Measurements from ENCODE around the gene ITIH4. TPM values are rescaled to one million over a fixed set of nuclear protein-coding genes. Genes with fewer than 3 reads are reported as not detected.

ITIH4 gene
- total RNA-seq, 2 experiments from 2014 or later = 35.8 to 40.4 TPM

- Histone ChIP-seq H3K4me1 (ENCODE audit: insufficient read depth, low read length) (peaks cover 13% of the 10 kb centered on the region), H3K4me3 (ENCODE audit: low read length) (no peak overlapping the region), H3K27me3 (ENCODE audit: control insufficient read depth in 1 of 2, insufficient read depth in 2 of 2, low read length in 2 of 2) (no peaks in the 10 kb centered on the region), H3K27ac (ENCODE audit: low read depth in 1 of 2, low read length in 2 of 2) (no peak overlapping the region), H3K9me3 (ENCODE audit: control insufficient read depth in 1 of 2, insufficient read depth in 1 of 2, low read length in 2 of 2) (no peaks in the 10 kb centered on the region), H3K36me3 (ENCODE audit: insufficient read depth, low read length) (peaks cover 56% of the 10 kb centered on the region)
- CTCF ChIA-PET = no interaction called here
- intact Hi-C loops (cut with DNase I, micrococcal nuclease) = no loop called here
- H3K27ac Mint-ChIP-seq = no peak overlapping the region
- H3K36me3 Mint-ChIP-seq (ENCODE audit: low read depth) = peaks cover 59% of the 10 kb centered on the region
- H3K4me1 Mint-ChIP-seq (ENCODE audit: low read depth) = peaks cover 24% of the 10 kb centered on the region
- H3K27me3 Mint-ChIP-seq = no peaks in the 10 kb centered on the region
- no peak overlapping the region for H3K4me3 Mint-ChIP-seq
- ATAC-seq (ENCODE audit: poor library complexity) (no peak), DNase-seq (no peak)
- no peaks in the 10 kb centered on the region for H3K9me3 Mint-ChIP-seq
- no peak for TF ChIP-seq CTCF (IDR thresholded peaks at IDR 0.05)
- POLR2A ChIA-PET = no interaction called here
Measured at GRCh38 chr3:52843108-52843865, 12.8 kb upstream of the ITIH4 start.

- H3K4me1 Mint-ChIP-seq (ENCODE audit: low read depth) = peaks cover 33% of the 10 kb centered on the region
- intact Hi-C loops (cut with DNase I, micrococcal nuclease) = no loop called here
- Histone ChIP-seq H3K27me3 (ENCODE audit: control insufficient read depth in 1 of 2, insufficient read depth in 2 of 2, low read length in 2 of 2) (no peaks in the 10 kb centered on the region), H3K36me3 (ENCODE audit: insufficient read depth, low read length) (peaks cover 49% of the 10 kb centered on the region), H3K4me3 (ENCODE audit: low read length) (no peak overlapping the region), H3K9me3 (ENCODE audit: control insufficient read depth in 1 of 2, insufficient read depth in 1 of 2, low read length in 2 of 2) (no peaks in the 10 kb centered on the region), H3K27ac (ENCODE audit: low read depth in 1 of 2, low read length in 2 of 2) (no peak overlapping the region), H3K4me1 (ENCODE audit: insufficient read depth, low read length) (peaks cover 21% of the 10 kb centered on the region)
- CTCF ChIA-PET = no interaction called here
- TF ChIP-seq CTCF (IDR thresholded peaks at IDR 0.05) = no peak
- POLR2A ChIA-PET = no interaction called here
- ATAC-seq (ENCODE audit: poor library complexity) = no peak
- no peaks in the 10 kb centered on the region for H3K27me3 Mint-ChIP-seq
- H3K4me3 Mint-ChIP-seq = no peak overlapping the region
- no peak overlapping the region for H3K27ac Mint-ChIP-seq
- peaks cover 59% of the 10 kb centered on the region for H3K36me3 Mint-ChIP-seq (ENCODE audit: low read depth)
- no peaks in the 10 kb centered on the region for H3K9me3 Mint-ChIP-seq
- DNase-seq = no peak
Measured at GRCh38 chr3:52842424-52842823, 12.0 kb upstream of the ITIH4 start.

- DNase-seq = no peak
- Histone ChIP-seq H3K27ac (ENCODE audit: low read depth in 1 of 2, low read length in 2 of 2) (no peak overlapping the region), H3K4me3 (ENCODE audit: low read length) (no peak overlapping the region), H3K36me3 (ENCODE audit: insufficient read depth, low read length) (peaks cover 49% of the 10 kb centered on the region), H3K27me3 (ENCODE audit: control insufficient read depth in 1 of 2, insufficient read depth in 2 of 2, low read length in 2 of 2) (no peaks in the 10 kb centered on the region), H3K4me1 (ENCODE audit: insufficient read depth, low read length) (peaks cover 21% of the 10 kb centered on the region), H3K9me3 (ENCODE audit: control insufficient read depth in 1 of 2, insufficient read depth in 1 of 2, low read length in 2 of 2) (no peaks in the 10 kb centered on the region)
- Mint-ChIP-seq H3K4me3 (no peak overlapping the region), H3K9me3 (no peaks in the 10 kb centered on the region), H3K4me1 (ENCODE audit: low read depth) (peaks cover 35% of the 10 kb centered on the region), H3K27me3 (no peaks in the 10 kb centered on the region), H3K27ac (no peak overlapping the region), H3K36me3 (ENCODE audit: low read depth) (peaks cover 58% of the 10 kb centered on the region)
- TF ChIP-seq CTCF (IDR thresholded peaks at IDR 0.05) = no peak
- intact Hi-C loops (cut with DNase I, micrococcal nuclease) = no loop called here
- ChIA-PET CTCF (no interaction called here), POLR2A (no interaction called here)
- ATAC-seq (ENCODE audit: poor library complexity) = no peak
Measured at GRCh38 chr3:52841981-52842340, 11.5 kb upstream of the ITIH4 start.

Measured in CD4-positive, alpha-beta T cell (primary cell).